PFSK-1 (cell line): ENCODE results near the gene DOCK1.

ENCODE experiments used
- FOXP2 ChIP-seq: optimal IDR thresholded peaks from 2 replicates; pipeline ENCODE3; 2011; ENCODE audit warnings: borderline replicate concordance, control low read depth, inconsistent platforms; ENCODE audit not compliant: insufficient read depth; ENCODE audit errors: extremely low read length, extremely low read depth
- POLR2AphosphoS5 ChIP-seq: IDR thresholded peaks from 2 replicates; pipeline ENCODE4 v1.6.1; 2012; ENCODE audit warnings: low read depth, mild to moderate bottlenecking, control low read depth, low read length, moderate library complexity
- REST ChIP-seq, 2 experiments: IDR thresholded peaks; 2 replicates each; pipeline versions ENCODE4 v1.6.1 to v1.8.0; 2011 to 2012; ENCODE audit warnings: low read depth in 2 of 2, low read length in 2 of 2, control low read depth in 1 of 2, inconsistent platforms in 1 of 2, mild to moderate bottlenecking in 1 of 2, moderate library complexity in 1 of 2; ENCODE audit not compliant: insufficient read depth in 1 of 2
- SIN3A ChIP-seq: IDR thresholded peaks from 2 replicates; pipeline ENCODE4 v1.6.1; 2012; ENCODE audit warnings: mild to moderate bottlenecking, low read length, moderate library complexity, borderline replicate concordance; ENCODE audit not compliant: insufficient read depth
- TAF1 ChIP-seq: IDR thresholded peaks from 2 replicates; pipeline ENCODE4 v1.6.1; 2012; ENCODE audit warnings: low read length, control low read depth, borderline replicate concordance; ENCODE audit not compliant: insufficient read depth

GRCh38 chr10:127303105-127303504 is 397.9 kb downstream of the DOCK1 start:
- TF ChIP-seq SIN3A (no peak), TAF1 (no peak), REST (IDR thresholded peaks at IDR 0.05; ENCODE audit: insufficient read depth in 1 of 2, low read depth in 2 of 2, low read length in 2 of 2) (no peak), POLR2AphosphoS5 (no peak), FOXP2 (no peak)
